Testis (tissue), 2 donors: ENCODE data around the gene MAGI1.

Experiments
- POLR2A ChIP-seq: fragments of 450-650 bp; IDR thresholded peaks from one replicate; pipeline ENCODE4 v1.6.1; 2017; ENCODE audit warnings: antibody characterized with exemption, mild to moderate bottlenecking, moderate library complexity
- TF ChIP-seq, protein P1 (sequence below), 3 experiments: fragments of 450-650 bp in 2 of 3; fragments of 200-600 bp in 1 of 3; sonication (generic) in 1 of 3; IDR thresholded peaks; one replicate each; pipeline ENCODE4 v1.5.1; 2016 to 2019; ENCODE audit warnings: antibody characterized with exemption in 3 of 3, mild to moderate bottlenecking in 2 of 3, moderate library complexity in 1 of 3

DNA sequence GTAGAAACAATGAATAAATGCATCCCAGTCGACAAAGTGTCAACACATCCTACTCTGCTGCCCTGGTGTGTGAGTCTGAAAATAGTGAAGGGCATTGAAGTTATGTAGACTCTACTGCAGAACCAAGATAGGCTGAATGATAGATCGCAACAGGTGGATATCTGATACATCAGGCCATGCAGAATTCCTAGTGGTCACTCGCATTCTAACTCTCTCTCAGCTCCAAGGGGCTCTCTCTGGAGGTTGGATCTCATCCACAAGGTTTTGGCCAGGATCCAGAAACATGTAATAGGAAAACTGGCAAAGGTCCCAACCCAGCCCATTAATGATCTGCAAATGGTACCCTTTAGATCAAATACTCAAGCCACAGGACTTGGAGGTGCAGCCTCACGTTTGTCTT lies 514.1 kb downstream of the MAGI1 start:
- TF ChIP-seq, protein P1, sequence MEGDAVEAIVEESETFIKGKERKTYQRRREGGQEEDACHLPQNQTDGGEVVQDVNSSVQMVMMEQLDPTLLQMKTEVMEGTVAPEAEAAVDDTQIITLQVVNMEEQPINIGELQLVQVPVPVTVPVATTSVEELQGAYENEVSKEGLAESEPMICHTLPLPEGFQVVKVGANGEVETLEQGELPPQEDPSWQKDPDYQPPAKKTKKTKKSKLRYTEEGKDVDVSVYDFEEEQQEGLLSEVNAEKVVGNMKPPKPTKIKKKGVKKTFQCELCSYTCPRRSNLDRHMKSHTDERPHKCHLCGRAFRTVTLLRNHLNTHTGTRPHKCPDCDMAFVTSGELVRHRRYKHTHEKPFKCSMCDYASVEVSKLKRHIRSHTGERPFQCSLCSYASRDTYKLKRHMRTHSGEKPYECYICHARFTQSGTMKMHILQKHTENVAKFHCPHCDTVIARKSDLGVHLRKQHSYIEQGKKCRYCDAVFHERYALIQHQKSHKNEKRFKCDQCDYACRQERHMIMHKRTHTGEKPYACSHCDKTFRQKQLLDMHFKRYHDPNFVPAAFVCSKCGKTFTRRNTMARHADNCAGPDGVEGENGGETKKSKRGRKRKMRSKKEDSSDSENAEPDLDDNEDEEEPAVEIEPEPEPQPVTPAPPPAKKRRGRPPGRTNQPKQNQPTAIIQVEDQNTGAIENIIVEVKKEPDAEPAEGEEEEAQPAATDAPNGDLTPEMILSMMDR (IDR thresholded peaks at IDR 0.05), result no peak
- no peak for TF ChIP-seq POLR2A
